ENCODE data around the gene EMD.

DNA sequence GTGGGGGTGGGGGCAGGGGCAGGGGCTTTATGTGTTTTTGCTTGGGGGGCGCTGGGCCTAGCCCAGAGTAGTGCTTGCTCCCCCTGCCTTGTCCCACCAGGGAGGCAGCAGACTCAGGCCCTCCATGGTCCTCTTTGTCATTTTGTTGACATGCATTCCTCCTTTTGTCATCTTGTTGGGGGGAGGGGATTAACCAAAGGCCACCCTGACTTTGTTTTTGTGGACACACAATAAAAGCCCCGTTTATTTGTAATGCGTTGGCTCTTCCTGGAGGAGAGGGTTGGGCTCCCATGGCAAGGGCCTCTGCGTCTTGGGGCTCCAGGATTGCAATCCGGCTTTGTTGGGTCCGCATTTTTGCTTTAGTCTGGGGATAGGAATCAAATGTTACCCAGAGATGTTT, 2.2 kb downstream of the EMD start:
- TF ChIP-seq, protein P1, sequence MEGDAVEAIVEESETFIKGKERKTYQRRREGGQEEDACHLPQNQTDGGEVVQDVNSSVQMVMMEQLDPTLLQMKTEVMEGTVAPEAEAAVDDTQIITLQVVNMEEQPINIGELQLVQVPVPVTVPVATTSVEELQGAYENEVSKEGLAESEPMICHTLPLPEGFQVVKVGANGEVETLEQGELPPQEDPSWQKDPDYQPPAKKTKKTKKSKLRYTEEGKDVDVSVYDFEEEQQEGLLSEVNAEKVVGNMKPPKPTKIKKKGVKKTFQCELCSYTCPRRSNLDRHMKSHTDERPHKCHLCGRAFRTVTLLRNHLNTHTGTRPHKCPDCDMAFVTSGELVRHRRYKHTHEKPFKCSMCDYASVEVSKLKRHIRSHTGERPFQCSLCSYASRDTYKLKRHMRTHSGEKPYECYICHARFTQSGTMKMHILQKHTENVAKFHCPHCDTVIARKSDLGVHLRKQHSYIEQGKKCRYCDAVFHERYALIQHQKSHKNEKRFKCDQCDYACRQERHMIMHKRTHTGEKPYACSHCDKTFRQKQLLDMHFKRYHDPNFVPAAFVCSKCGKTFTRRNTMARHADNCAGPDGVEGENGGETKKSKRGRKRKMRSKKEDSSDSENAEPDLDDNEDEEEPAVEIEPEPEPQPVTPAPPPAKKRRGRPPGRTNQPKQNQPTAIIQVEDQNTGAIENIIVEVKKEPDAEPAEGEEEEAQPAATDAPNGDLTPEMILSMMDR (IDR thresholded peaks at IDR 0.05; ENCODE audit: low read depth, low read length, poor library complexity, severe bottlenecking), result no peak
- no peak for TF ChIP-seq EZH2phosphoT487 (IDR thresholded peaks at IDR 0.05; ENCODE audit: borderline replicate concordance, low read length)
